Measurements from ENCODE around the gene SUPT6H.

Gene SUPT6H

GRCh38 chr17:28737770-28738679 is 76.0 kb downstream of the SUPT6H start:
- no peak for DNase-seq (ENCODE audit: low spot score)

- DNase-seq (ENCODE audit: low spot score), result no peak
Observed at GRCh38 chr17:28738680-28739384, 76.8 kb downstream of the SUPT6H start.

DNA sequence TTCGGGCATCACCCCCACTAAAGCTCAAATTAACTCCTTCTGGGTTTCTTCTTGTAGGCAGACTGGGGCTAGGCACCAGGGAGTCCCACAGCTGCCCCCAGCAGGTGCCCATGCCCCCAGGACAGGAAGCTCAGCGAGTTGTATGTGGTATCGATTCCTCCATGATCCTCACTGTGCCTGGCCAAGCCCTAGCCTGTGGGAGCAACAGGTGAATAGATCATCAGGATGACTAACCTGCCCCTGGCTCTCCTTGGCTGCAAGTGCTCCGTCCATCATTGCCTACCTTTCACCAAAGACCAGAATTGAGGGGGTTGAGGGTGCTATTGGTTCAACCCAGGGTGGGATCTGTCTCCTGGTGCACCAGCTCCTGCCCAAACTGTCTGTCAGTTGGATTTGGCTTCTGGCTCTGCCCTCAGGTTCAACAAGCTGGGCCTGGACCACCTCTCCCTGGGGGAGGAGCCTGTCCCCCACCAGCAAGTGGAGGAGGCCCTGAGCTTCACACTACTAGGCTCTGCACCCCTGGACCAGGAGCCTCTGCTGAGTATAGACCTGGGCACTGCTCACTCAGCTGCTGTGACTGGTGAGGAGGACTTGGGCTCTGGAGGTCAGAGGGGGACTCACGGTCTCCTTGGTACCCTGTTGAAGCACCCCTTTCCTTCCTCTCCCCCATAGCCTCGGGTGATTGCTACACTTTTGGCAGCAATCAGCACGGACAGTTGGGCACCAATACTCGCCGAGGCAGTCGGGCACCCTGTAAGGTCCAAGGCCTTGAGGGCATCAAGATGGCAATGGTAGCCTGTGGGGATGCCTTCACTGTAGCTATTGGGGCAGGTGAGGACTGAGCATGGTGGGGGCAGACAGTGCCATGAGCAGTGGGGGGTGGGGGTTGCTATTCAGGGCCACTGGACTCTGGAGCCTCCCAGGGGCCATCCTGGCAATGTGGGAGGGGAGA is 78.7 kb downstream of the SUPT6H start:
- DNase-seq (ENCODE audit: low spot score), result no peak

DNA sequence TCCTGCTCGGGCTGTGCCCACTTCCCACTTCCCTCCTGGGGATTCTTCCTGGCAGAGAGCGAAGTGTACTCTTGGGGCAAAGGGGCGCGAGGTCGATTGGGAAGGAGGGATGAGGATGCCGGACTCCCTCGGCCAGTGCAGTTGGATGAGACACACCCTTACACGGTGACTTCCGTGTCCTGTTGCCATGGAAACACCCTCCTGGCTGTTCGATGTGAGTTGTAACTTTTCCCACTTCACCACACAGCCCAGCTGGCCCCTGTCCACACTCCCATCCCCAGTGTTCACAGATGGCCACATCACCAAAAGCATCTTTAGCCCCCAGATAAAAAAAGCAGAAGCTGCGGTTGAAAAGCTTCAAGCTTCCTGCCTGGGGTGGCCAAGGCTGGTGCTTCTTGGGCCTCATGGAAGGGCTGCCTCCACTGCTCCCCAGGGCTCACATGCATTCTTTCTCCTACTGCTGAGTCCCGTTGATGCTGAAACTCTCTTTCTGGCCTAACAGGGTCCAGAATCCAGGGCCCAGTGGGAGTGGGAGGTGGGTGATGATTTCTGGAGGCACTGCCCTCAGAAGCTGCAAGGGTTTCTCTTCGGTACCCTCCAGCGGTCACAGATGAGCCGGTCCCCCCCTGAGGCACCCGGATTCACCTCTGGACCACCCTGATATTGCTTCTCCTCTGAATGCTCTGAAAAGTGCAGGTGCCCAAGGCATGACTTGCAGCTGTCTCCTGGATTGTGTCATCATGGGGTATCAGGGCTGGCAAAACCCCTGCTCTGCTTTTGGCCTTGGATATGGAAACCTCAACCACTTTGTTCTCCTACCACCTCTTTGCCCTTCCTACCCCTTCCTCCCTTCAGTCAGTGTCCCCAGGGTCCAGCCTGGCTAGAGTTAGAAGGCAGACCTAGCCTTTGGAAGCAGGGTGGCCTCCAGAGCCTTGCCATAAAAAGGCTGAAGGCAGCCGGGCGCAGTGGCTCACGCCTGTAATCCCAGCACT is 79.6 kb downstream of the SUPT6H start:
- DNase-seq (ENCODE audit: low spot score), result no peak

DNA sequence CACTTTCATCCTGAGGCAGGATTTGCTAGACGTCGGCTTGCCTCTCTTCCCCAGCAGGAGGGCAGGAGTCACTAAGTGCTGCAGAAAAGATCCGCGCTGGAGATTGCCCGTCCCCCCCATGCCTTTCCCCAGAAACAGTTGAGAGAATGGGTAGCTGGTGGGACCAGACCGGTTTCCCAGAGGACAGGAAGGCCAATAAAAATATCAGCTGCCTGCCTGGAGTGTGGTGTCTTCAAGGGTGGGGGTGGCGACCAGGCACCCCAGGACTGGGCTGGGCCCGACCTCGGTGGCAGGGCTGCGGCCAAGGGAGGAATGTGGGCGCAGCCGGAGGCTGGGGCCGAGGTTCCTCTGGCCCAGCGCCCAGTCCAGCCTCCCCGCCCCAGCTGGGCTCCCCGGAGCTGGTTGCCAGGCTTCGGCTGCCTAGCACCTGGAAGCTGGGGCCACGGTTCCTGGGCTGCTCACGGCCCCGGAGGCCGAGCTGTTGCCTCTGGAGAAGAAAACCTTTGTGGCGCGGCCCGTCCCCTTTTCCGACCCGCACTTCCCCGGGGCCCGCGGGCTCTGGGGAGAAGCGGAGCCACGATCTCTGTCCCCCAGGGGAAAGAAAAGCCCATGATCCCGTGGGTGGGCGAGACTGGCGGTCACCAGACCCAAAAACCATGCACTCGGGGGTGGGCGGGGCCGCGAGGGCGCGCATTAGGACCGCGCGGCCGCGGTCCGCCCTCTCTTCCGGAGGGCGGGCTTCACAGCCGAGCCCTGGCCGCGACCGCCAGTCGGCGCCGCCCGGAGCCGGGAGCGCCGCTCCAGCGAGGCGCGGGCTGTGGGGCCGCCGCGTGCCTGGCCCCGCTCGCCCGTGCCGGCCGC is 81.5 kb downstream of the SUPT6H start, which contains the start of gene TRAF4:
TRAF4 (plus strand) TSS at position 769 of the 861 bp plus-strand sequence. CDS start 102 bp downstream, outside the sequence.
- peak; percentile 72 for DNase-seq (ENCODE audit: low spot score)

GRCh38 chr17:28744104-28744971 is 82.3 kb downstream of the SUPT6H start:
- DNase-seq (ENCODE audit: low spot score), result peak; percentile 24

GRCh38 chr17:28744972-28745785 is 83.2 kb downstream of the SUPT6H start:
- DNase-seq (ENCODE audit: low spot score), result peak; percentile 62

- DNase-seq (ENCODE audit: low spot score), result no peak
Observed at GRCh38 chr17:28745786-28746411, 83.9 kb downstream of the SUPT6H start.

GRCh38 chr17:28746611-28747050 is 84.6 kb downstream of the SUPT6H start:
- DNase-seq (ENCODE audit: low spot score), result peak; percentile 34

DNA sequence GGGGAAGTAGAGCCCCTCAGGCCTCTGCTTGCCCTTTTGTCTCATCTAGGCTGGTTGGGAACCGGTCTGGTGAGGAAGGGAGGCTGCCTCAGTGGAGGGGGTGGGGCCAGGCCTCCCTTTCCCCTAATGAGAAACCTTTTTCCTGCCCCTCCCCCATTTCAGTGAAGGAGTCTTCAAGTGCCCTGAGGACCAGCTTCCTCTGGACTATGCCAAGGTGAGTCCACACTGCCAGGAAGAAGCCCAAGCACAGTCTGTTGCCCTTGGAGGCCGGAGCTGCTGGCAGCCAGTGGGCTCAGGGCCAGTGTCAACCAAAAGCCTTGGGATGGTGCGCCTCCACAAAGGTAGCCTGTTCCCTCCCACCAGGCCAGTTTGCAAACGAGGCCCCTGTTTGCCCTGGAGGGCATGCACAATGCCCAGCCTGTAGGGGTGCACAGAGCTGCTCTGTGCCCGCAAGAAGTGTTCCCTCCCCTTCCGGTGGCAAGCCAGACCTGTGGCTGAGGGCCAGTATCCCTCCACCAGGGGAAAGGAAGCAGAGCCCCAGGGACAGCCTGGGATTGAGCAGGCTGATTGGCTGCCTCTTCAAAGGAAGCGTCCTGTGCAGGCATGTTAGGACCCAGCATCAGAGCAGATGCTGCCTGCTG is 85.2 kb downstream of the SUPT6H start:
- DNase-seq (ENCODE audit: low spot score), result peak; percentile 71

- no peak for DNase-seq (ENCODE audit: low spot score)
Observed at GRCh38 chr17:28747801-28748750, 86.1 kb downstream of the SUPT6H start.

- DNase-seq (ENCODE audit: low spot score), result peak; percentile 25
Observed at GRCh38 chr17:28748852-28749515, 87.0 kb downstream of the SUPT6H start.

DNA sequence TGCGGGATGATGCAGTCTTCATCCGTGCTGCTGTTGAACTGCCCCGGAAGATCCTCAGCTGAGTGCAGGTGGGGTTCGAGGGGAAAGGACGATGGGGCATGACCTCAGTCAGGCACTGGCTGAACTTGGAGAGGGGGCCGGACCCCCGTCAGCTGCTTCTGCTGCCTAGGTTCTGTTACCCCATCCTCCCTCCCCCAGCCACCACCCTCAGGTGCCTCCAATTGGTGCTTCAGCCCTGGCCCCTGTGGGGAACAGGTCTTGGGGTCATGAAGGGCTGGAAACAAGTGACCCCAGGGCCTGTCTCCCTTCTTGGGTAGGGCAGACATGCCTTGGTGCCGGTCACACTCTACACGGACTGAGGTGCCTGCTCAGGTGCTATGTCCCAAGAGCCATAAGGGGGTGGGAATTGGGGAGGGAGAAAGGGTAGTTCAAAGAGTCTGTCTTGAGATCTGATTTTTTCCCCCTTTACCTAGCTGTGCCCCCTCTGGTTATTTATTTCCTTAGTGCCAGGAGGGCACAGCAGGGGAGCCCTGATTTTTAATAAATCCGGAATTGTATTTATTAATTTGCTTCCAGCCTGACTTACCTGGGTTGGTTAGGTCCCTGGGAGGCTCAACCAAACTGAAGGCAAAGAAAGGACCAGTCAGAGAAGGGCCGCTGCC is 87.6 kb downstream of the SUPT6H start:
- no peak for DNase-seq (ENCODE audit: low spot score)
